ENCODE measurements around the gene NPDC1. TPM values are rescaled to one million over a fixed set of nuclear protein-coding genes. Genes with fewer than 3 reads are reported as not detected.

NPDC1 gene
- total RNA-seq, 1 donor from 2014 or later, result 62.0 TPM

- H3K27ac Mint-ChIP-seq, result no peak overlapping the region
Observed at GRCh38 chr9:137014166-137014565, 31.8 kb downstream of the NPDC1 start.

GRCh38 chr9:137013571-137013940 is 32.4 kb downstream of the NPDC1 start:
- no peaks in the 10 kb centered on the region for H3K9me3 Mint-ChIP-seq (ENCODE audit: low read depth)
- H3K36me3 Mint-ChIP-seq (ENCODE audit: insufficient read depth), result peaks cover 3% of the 10 kb centered on the region
- no peak overlapping the region for H3K4me3 Mint-ChIP-seq (ENCODE audit: low read depth)
- no peaks in the 10 kb centered on the region for H3K4me1 Mint-ChIP-seq (ENCODE audit: low read depth)
- no peak for DNase-seq (ENCODE audit: low spot score, unreplicated experiment)
- H3K27ac Mint-ChIP-seq, result no peak overlapping the region
- H3K27me3 Mint-ChIP-seq, result no peaks in the 10 kb centered on the region
- TF ChIP-seq CTCF (IDR thresholded peaks at IDR 0.05; ENCODE audit: unreplicated experiment), result no peak

More at GRCh38 chr9:137014166-137014565, 31.8 kb downstream of the NPDC1 start:
- peaks cover 3% of the 10 kb centered on the region for H3K36me3 Mint-ChIP-seq (ENCODE audit: insufficient read depth)
- no peak for DNase-seq (ENCODE audit: low spot score, unreplicated experiment)
- no peak overlapping the region for H3K4me3 Mint-ChIP-seq (ENCODE audit: low read depth)
- H3K27me3 Mint-ChIP-seq, result no peaks in the 10 kb centered on the region
- H3K9me3 Mint-ChIP-seq (ENCODE audit: low read depth), result no peaks in the 10 kb centered on the region
- H3K4me1 Mint-ChIP-seq (ENCODE audit: low read depth), result no peaks in the 10 kb centered on the region
- TF ChIP-seq CTCF (IDR thresholded peaks at IDR 0.05; ENCODE audit: unreplicated experiment), result no peak

- Mint-ChIP-seq H3K9me3 (ENCODE audit: low read depth) (no peaks in the 10 kb centered on the region), H3K27me3 (no peaks in the 10 kb centered on the region), H3K36me3 (ENCODE audit: insufficient read depth) (peaks cover 3% of the 10 kb centered on the region), H3K4me1 (ENCODE audit: low read depth) (no peaks in the 10 kb centered on the region), H3K27ac (no peak overlapping the region), H3K4me3 (ENCODE audit: low read depth) (no peak overlapping the region)
- no peak for TF ChIP-seq CTCF (IDR thresholded peaks at IDR 0.05; ENCODE audit: unreplicated experiment)
- no peak for DNase-seq (ENCODE audit: low spot score, unreplicated experiment)
Observed at GRCh38 chr9:137012694-137013570, 33.0 kb downstream of the NPDC1 start.

GRCh38 chr9:137011907-137012675 is 33.9 kb downstream of the NPDC1 start:
- Mint-ChIP-seq H3K9me3 (ENCODE audit: low read depth) (no peaks in the 10 kb centered on the region), H3K36me3 (ENCODE audit: insufficient read depth) (peaks cover 3% of the 10 kb centered on the region), H3K4me1 (ENCODE audit: low read depth) (no peaks in the 10 kb centered on the region), H3K4me3 (ENCODE audit: low read depth) (no peak overlapping the region), H3K27ac (no peak overlapping the region), H3K27me3 (no peaks in the 10 kb centered on the region)
- DNase-seq (ENCODE audit: low spot score, unreplicated experiment), result no peak
- TF ChIP-seq CTCF (IDR thresholded peaks at IDR 0.05; ENCODE audit: unreplicated experiment), result no peak

- Mint-ChIP-seq H3K27ac (no peak overlapping the region), H3K27me3 (no peaks in the 10 kb centered on the region), H3K4me3 (ENCODE audit: low read depth) (no peak overlapping the region), H3K9me3 (ENCODE audit: low read depth) (no peaks in the 10 kb centered on the region), H3K4me1 (ENCODE audit: low read depth) (no peaks in the 10 kb centered on the region), H3K36me3 (ENCODE audit: insufficient read depth) (peaks cover 1% of the 10 kb centered on the region)
- DNase-seq (ENCODE audit: low spot score, unreplicated experiment), result no peak
- TF ChIP-seq CTCF (IDR thresholded peaks at IDR 0.05; ENCODE audit: unreplicated experiment), result no peak
Observed at GRCh38 chr9:137011156-137011555, 34.8 kb downstream of the NPDC1 start.
